Mammary epithelial cell (primary cell): ENCODE measurements around the gene BTG2.

ENCODE experiments used
- EZH2 ChIP-seq: IDR thresholded peaks from 2 replicates; pipeline ENCODE4 v1.6.1; 2012; ENCODE audit warnings: low read length, inconsistent platforms, borderline replicate concordance
- TF ChIP-seq, protein P1 (sequence below), 2 donors: IDR thresholded peaks in 1 of 2; conservative IDR thresholded peaks in 1 of 2; 2 replicates each; pipeline ENCODE4 v1.5.1; 2011 to 2012; ENCODE audit warnings: inconsistent platforms in 2 of 2, low read length in 2 of 2, mild to moderate bottlenecking in 2 of 2, control low read depth in 1 of 2, low read depth in 1 of 2; ENCODE audit not compliant: insufficient read depth in 1 of 2; ENCODE audit errors: extremely low read depth in 1 of 2

- TF ChIP-seq, protein P1, sequence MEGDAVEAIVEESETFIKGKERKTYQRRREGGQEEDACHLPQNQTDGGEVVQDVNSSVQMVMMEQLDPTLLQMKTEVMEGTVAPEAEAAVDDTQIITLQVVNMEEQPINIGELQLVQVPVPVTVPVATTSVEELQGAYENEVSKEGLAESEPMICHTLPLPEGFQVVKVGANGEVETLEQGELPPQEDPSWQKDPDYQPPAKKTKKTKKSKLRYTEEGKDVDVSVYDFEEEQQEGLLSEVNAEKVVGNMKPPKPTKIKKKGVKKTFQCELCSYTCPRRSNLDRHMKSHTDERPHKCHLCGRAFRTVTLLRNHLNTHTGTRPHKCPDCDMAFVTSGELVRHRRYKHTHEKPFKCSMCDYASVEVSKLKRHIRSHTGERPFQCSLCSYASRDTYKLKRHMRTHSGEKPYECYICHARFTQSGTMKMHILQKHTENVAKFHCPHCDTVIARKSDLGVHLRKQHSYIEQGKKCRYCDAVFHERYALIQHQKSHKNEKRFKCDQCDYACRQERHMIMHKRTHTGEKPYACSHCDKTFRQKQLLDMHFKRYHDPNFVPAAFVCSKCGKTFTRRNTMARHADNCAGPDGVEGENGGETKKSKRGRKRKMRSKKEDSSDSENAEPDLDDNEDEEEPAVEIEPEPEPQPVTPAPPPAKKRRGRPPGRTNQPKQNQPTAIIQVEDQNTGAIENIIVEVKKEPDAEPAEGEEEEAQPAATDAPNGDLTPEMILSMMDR (conservative IDR thresholded peaks at IDR 0.05 in 1 of 2, IDR thresholded peaks at IDR 0.05 in 1 of 2; ENCODE audit: extremely low read depth in 1 of 2, insufficient read depth in 1 of 2, low read depth in 1 of 2, low read length in 2 of 2) = no peak
- no peak for TF ChIP-seq EZH2
Observed at GRCh38 chr1:203331224-203331623, 25.9 kb downstream of the BTG2 start.
